ENCODE data around the gene ZNF79.

ZNF79 gene

GRCh38 chr9:127423934-127424675 lies at the start of gene ZNF79:
Gene ZNF79, plus strand, starts transcription at chr9:127424382. Its CDS starts 406 bp downstream, at chr9:127424788.
- DNase-seq, result peak; percentile 91

GRCh38 chr9:127380479-127380878 lies 43.7 kb upstream of the ZNF79 start:
- no peak for DNase-seq

- DNase-seq, result no peak
These were observed 41.6 kb upstream of the ZNF79 start for GRCh38 chr9:127382541-127382940.

GRCh38 chr9:127384016-127384730 lies 40.0 kb upstream of the ZNF79 start:
- DNase-seq, result no peak

DNA sequence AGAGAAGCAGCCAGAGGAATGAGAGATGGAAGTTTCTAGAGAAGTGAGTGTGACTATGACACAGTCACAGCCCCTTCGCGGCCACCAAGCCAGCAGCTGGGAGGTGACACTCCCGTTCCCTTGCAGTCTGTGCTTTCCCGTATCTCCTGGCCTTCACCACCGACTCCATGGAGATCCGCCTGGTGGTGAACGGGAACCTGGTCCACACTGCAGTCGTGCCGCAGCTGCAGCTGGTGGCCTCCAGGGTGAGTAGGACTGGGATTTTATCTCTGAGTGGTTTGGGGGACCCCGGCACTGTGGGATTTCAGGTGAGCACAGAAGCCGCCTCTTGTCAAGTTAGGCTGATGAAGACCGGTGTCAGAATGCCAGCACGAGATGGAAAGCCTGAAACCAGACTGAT lies 39.3 kb upstream of the ZNF79 start:
- DNase-seq, result no peak

DNA sequence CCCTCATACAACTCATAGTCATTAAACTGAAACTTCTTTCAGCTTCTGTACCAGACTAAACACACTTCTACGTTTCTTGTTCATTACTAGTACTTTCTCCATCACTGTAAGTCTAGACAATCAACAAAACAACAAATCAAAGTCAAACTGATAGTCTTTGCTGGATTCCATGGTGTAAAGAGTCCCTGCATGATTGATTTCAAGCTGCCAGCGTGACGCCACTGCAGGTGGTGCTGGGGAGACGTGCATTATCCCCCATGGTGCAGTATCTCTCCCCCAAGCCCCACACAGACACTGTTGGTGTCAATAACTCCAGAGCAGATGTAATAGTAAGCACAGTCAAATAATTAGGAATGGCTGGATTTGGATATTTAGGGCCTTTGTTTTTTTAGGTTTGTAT lies 37.9 kb upstream of the ZNF79 start:
- DNase-seq, result no peak

- DNase-seq, result no peak
These were observed 37.2 kb upstream of the ZNF79 start for GRCh38 chr9:127386981-127387380.

DNA sequence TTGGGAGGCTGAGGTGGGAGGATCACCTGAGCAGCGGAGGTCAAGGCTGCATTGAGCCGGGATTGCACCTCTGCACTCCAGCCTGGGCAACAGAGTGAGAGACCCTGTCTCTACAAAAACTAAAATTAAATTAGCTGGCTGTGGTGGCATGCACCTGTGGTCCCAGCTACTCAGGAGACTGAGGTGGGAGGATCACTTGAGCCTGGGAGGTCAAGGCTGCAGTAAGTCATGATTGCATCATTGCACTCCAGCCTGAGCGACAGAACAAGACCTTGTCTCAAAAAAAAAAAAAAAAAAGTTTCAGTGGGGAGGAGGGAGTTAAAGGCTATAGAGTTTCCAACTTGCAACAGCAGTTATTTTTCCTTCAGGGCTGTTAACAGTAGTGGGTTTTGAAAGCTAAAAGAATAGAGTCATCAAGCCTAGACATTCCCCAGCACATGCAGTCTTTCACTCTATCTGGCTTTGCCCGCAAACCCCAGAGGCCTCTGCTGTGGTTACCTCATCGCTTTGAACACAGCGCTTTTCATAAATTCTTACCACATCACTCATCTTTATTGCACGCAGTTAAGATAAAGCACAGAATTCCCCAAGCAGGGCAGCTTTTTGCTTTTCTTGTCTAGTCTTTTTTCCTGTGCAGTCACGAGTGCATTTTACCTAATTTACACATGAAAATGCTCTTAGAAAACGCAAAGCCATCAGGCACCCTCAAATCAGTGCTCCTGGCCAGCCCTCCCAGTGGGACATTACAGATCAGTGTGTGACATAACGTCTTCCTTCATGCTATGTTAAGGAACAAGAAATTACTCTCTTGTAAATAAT lies 35.9 kb upstream of the ZNF79 start:
- DNase-seq, result peak; percentile 97

- DNase-seq, result peak; percentile 28
These were observed 35.3 kb upstream of the ZNF79 start for GRCh38 chr9:127388856-127389238.

GRCh38 chr9:127389381-127390247 lies 34.6 kb upstream of the ZNF79 start:
- DNase-seq, result no peak

DNA sequence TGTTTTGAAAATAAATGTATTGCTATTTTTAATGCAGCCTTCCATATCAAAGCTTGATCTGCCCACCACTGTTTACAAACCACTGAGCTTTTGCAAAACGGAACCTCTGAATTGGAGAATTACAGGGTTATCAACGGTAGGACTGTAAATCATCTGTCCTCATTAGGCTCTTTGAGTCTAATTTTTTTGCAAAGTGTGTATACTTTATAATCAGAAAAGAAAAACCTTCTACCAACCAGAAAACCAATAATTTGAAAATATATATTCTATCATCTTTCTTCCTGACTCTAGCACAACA lies 34.0 kb upstream of the ZNF79 start:
- no peak for DNase-seq

DNA sequence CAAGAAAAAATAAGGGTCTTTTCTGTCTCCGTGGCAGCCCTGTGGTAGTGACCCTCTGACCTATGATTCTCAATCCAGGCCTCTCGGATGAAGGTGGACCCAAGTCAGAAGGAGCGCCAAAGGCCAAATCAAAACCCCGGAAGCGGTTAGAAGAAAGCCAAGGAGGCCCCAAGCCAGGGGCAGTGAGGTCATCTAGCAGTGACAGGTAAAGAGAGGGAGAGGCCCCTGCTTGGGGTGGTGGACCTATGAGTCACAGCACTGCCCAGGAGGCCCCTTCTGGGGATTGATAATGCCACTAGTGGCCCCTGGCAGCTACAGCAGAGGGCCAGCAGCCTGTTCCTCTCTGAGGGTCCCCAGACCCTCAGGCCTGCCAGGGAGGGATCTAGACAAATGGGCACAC lies 33.6 kb upstream of the ZNF79 start:
- DNase-seq, result no peak

DNA sequence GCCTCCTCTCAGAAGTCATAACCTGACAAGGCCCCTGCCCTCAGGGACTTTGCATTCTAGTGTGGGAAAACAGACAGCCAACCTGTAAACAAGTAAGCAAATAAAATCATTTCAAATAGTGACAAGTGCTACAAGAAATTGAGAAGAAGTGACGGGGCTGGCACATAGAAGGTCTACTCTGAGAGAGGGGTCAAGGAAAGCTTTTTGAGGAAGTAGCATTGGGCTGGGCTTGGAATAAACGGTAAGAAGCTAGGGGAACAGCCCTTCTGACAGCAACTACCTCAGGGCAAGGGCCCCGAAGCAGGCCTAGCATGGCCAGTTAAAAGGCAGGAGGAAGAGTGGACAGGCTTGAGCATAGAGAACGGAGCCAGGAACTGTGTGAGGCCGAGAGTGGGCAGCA lies 32.0 kb upstream of the ZNF79 start:
- DNase-seq, result no peak

- DNase-seq, result no peak
These were observed 31.2 kb upstream of the ZNF79 start for GRCh38 chr9:127392976-127393375.

DNA sequence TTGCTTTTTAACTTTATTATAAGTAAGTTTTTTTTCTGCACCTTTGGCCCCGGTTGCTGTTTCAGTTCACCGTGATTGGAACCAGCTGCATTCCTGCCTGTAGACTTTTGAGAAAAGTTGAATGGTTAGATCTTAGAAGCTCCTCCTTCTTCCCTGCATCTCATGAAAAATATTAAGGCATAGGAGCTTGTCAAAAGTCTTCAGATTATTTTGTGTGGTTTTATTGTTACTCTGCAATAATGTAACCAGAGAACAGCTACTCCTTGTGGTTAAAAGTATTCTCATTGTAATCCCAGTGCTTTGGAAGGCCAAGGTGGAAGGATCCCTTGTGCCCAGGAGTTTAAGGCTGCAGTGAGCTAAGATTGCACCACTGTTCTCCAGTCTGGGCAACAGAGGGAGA lies 30.5 kb upstream of the ZNF79 start:
- no peak for DNase-seq

DNA sequence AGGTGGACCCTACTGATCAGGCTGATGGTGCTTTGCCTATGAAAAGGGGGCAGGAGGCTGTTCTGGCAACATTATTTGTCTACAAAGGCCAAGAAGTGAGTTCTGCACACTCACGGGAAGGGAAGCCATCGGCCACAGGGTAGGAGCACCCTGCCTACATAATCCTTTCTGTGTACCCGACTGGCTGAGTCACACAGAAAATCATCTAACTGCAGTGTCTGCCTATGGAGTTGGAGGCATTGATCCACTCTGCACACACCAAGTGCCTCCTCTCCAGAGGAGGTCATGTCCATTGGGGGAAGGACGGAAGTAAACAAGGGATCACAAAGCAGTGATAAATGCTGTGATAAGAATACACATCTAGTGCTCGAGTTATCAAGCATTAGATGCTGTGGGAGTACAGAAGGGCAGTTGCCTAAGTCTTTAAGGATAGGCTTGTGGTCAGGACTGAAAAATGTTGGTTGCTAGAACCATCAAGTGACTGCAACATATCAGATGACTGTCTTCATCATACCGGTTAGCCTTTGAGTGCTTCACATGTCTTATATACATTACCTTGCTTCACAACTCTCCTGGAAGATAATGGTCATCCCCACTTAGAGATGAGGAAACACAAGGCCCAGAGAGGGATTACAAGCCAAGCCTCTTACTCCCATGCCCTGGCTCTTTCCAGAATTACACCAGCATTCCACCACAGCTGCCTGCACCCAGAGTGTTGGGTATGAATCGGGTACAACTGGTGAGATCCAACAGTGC lies 28.5 kb upstream of the ZNF79 start:
- no peak for DNase-seq

GRCh38 chr9:127396253-127396807 lies 27.9 kb upstream of the ZNF79 start:
- DNase-seq, result no peak

- DNase-seq, result peak; percentile 100
These were observed 27.2 kb upstream of the ZNF79 start, which contains the start of gene SLC2A8 for GRCh38 chr9:127396808-127397645. Gene SLC2A8, plus strand, starts transcription at chr9:127397169. Its CDS starts 62 bp downstream, at chr9:127397231.

DNA sequence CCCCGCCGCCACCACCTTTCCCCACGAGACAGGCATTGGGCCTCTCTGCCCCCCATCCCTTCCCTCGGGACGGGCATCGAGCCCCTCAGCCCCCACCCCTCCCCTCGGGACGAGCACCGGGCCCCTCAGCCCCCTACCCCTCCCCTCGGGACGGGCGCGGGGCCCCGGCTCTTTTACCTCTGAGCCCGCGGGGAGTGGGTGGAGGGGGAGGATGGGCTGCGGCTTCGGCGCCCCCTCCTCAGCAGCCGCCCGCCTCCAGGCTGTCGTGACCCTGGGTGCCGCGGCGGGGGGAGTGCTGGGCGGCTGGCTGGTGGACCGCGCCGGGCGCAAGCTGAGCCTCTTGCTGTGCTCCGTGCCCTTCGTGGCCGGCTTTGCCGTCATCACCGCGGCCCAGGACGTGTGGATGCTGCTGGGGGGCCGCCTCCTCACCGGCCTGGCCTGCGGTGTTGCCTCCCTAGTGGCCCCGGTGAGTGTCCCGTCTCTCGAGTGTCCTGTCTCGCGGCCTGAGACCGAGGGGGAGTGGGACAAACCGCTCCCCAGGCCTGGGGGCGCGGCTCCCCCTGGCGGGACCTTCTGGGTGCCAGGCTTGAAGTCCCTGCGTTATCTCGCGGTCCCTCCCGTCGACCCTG lies 26.4 kb upstream of the ZNF79 start:
- DNase-seq, result peak; percentile 3

DNA sequence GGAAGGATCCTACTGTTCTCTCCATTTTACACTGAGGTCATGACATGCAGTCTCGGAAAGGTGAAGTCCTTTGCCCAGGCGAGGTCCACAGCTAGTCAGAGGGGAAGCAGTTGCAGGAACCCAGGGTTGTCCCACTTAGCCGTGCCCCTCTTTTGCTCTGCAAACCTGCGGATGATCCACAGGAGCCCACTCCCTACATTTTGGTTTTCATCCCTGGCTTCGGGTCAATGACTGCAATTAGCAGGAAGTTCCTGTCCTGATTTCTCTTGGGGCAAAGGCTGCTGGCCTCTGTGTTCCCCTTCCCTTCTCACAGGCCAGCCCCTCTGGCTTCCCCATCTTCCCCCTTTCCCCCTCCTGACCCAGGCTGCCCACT lies 25.9 kb upstream of the ZNF79 start:
- DNase-seq, result no peak

All from kidney glomerular epithelial cell (primary cell).